NCI-H2107 treated with DMSO at 0.1 percent for 48 hours (cell line): ENCODE measurements around the gene KMT2A.

Source experiments
- DNase-seq: peaks from one replicate; lab custom pipeline; 2025; ENCODE audit not compliant: unreplicated experiment; lab: John Stamatoyannopoulos, UW

The KMT2A gene

GRCh38 chr11:118484405-118484804 lies 48.1 kb downstream of the KMT2A start:
- no peak for DNase-seq

GRCh38 chr11:118485273-118485672 lies 49.0 kb downstream of the KMT2A start:
- no peak for DNase-seq

GRCh38 chr11:118488480-118489109 lies 52.3 kb downstream of the KMT2A start:
- DNase-seq, result peak; percentile 78

DNA sequence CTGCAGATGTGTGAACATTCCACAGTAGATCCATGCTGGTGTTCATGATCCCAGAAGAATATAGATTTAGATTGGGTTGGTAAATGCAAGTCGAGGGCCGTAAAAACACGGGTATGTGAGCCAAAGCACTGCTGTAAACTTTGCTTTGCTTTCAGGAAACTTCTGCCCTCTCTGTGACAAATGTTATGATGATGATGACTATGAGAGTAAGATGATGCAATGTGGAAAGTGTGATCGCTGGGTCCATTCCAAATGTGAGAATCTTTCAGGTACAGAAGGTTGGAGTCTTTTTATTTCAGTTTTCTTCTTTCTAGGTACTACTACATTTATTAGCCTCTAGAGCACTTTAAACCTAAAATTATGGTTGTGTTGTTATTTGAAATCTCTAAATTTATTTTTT lies 54.7 kb downstream of the KMT2A start:
- DNase-seq, result no peak

DNA sequence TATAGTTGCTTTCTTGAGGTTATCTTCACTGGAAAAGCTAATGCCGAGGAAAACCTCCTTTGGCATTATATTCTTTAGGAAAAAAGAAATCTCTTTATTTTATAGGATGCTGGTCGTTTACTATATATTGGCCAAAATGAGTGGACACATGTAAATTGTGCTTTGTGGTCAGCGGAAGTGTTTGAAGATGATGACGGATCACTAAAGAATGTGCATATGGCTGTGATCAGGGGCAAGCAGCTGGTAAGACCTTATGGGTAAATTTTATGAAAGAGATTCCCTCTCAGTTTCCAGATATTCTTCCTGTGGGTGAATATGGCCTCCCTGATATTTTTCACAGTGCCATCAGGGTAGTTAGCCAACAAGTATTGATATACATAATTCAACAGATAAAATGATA lies 61.5 kb downstream of the KMT2A start:
- no peak for DNase-seq

GRCh38 chr11:118503216-118503615 lies 66.9 kb downstream of the KMT2A start:
- no peak for DNase-seq

GRCh38 chr11:118511601-118512000 lies 75.3 kb downstream of the KMT2A start:
- DNase-seq, result no peak

DNA sequence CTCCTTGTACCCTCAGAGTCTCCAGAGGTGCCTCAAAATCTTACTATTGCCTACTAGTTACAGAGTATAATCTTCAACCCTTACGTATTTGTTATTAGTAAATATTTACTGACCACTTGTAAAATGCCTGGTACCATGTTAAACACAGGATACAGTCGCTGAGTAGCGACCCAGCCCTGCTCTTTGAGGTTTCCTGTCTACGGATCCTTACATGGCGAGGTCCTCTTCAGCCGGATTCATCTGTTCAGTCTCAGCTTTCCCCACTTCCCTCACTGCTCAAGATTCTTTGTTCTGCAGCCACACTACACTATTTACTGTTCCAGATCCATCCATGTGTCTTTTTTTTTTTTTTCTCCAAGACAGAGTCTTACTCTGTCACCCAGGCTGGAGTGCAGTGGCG lies 77.8 kb downstream of the KMT2A start:
- DNase-seq, result no peak

DNA sequence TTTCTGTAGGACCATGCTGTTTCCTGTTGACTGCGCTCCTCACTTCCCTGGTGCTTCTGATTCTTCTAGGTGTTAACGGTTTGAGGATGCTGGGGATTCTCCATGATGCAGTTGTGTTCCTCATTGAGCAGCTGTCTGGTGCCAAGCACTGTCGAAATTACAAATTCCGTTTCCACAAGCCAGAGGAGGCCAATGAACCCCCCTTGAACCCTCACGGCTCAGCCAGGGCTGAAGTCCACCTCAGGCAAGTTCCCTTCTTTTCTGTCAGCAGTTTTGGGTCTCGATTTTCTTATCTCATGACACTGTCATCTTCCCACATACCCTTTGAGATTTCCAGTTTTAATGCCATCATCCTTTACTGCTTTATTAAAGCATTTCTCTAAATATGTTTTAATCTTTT lies 83.3 kb downstream of the KMT2A start:
- no peak for DNase-seq

DNA sequence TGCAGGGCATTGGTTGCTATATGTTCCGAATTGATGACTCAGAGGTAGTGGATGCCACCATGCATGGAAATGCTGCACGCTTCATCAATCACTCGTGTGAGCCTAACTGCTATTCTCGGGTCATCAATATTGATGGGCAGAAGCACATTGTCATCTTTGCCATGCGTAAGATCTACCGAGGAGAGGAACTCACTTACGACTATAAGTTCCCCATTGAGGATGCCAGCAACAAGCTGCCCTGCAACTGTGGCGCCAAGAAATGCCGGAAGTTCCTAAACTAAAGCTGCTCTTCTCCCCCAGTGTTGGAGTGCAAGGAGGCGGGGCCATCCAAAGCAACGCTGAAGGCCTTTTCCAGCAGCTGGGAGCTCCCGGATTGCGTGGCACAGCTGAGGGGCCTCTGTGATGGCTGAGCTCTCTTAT lies 85.6 kb downstream of the KMT2A start:
- DNase-seq, result no peak

- no peak for DNase-seq
These were observed 86.3 kb downstream of the KMT2A start for GRCh38 chr11:118522571-118523072.

DNA sequence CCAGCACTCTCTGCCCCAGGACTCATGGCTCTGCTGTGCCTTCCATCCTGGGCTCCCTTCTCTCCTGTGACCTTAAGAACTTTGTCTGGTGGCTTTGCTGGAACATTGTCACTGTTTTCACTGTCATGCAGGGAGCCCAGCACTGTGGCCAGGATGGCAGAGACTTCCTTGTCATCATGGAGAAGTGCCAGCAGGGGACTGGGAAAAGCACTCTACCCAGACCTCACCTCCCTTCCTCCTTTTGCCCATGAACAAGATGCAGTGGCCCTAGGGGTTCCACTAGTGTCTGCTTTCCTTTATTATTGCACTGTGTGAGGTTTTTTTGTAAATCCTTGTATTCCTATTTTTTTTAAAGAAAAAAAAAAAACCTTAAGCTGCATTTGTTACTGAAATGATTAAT lies 88.1 kb downstream of the KMT2A start:
- DNase-seq, result no peak

- no peak for DNase-seq
These were observed 88.6 kb downstream of the KMT2A start for GRCh38 chr11:118524757-118525470.

DNA sequence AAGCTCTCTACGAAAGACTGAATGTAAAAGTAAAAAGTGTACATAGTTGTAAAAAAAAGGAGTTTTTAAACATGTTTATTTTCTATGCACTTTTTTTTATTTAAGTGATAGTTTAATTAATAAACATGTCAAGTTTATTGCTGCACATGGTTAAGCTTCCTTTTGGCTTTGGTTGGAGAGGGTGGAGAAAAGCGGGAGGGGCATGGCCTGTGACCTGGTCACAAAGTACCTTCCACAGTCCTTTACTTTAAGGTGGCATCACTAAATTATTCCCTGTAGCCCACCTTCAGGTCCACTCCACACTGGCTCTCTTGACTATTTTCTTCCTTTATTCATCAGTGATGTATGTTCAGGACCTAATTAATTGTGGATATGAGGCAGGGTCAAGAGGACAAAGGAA lies 90.4 kb downstream of the KMT2A start:
- no peak for DNase-seq

GRCh38 chr11:118527109-118527508 lies 90.8 kb downstream of the KMT2A start, which contains the start of gene TTC36:
TTC36 (plus strand) TSS chr11:118527474; CDS start chr11:118527495, 21 bp downstream.
- DNase-seq, result no peak

GRCh38 chr11:118528511-118528910 lies 92.2 kb downstream of the KMT2A start:
- no peak for DNase-seq

DNA sequence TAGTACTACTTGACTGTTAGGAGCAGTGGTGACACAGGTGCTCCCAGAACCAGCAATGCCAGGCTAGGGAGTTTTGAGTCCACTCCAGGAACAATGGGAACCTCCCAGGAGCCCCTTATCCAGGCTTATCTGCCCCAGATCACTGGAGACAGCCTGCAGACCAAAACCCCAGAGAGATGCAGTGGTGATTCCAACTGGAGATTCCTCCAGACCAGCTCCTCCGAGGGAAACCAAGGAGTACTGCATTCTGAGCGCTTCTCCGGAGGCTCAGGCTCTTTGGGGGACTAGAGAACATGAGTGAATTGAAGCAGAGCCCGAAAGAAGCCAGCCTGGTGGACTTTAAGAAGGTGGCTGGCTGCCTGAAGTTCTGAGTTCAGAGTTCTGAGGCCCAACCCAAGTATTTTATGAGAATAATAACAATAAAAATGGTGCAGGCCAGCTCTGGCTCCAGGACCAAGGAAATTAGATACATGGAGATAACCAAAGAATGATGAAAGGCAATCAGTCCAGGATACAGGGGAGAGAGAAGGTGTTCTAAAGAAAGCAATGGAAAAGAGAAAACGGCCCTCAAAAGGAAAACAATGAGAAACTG lies 93.4 kb downstream of the KMT2A start:
- peak; percentile 41 for DNase-seq

GRCh38 chr11:118530180-118530682 lies 93.9 kb downstream of the KMT2A start:
- DNase-seq, result peak; percentile 60

DNA sequence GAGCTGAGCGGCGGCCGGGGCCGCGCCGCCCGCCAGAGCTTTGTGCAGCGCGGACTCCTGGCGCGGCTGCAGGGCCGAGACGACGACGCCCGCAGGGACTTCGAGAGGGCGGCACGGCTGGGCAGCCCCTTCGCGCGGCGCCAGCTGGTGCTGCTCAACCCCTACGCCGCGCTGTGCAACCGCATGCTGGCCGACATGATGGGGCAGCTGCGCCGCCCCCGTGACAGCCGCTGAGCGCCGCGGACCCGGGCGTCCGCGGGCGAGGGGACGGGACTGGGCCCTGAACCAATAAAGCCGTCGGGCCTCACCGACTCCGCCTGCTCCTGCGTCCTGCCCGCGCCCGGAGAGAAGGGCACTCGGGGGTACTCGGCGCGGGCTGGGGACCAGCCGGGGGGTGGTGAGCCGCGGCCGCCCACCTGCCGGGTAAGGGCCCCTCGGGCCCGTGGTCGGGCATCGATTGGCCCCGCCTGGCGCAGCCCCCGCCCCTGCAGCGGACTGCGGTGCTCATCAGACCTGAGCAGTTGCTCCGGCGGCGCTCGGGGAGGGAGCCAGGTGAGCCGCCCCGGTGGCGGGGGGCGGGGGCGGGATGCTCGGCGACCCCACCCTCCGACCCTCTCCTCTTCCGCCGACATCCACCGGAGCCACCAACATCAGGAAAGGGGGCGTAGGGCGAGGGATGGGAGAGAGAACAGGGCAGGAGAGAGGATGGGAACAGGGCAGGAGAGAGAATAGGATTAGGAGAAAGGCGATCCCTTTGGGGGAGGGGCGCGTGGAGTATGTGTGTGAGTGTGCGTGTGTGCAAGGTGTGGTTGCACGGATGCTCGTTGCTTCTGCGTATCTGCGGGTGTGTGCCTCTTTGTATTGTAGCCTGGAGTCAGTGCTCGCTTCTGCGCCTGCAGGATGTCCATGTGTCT lies 94.6 kb downstream of the KMT2A start, which contains the start of gene TMEM25:
Gene TMEM25 (plus strand): TSS at position 510 of the 914 bp plus-strand sequence. CDS start 610 bp downstream, outside the sequence.
- DNase-seq, result peak; percentile 46

DNA sequence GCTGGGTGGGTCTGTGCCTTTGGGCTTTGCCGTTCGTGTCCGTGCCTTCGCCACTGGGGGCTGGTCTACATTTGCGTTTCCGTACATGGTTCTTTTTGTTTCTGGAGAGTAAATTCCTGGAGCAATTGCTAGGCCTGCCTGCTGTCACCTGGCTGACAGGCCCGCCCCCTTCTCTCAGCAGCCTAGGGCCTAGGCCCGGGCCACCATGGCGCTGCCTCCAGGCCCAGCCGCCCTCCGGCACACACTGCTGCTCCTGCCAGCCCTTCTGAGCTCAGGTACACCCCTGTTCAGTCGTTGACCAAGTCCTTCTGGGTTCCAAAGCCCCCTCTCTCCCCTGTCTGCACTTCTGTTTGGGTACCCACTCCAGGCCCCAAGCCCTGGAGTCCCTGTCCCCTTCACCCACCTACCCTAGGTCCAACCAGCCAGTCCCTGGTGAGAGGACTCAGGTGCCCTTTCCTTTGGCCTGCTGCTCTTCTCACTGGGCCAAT lies 95.3 kb downstream of the KMT2A start:
- DNase-seq, result no peak

DNA sequence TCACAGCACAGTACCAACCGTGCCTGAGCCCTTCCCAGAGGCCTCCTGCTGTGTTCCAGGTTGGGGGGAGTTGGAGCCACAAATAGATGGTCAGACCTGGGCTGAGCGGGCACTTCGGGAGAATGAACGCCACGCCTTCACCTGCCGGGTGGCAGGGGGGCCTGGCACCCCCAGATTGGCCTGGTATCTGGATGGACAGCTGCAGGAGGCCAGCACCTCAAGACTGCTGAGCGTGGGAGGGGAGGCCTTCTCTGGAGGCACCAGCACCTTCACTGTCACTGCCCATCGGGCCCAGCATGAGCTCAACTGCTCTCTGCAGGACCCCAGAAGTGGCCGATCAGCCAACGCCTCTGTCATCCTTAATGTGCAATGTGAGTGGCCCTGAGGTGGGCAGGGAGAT lies 95.8 kb downstream of the KMT2A start:
- no peak for DNase-seq
